Measurements from ENCODE around the gene MED4.

MED4 gene

DNA sequence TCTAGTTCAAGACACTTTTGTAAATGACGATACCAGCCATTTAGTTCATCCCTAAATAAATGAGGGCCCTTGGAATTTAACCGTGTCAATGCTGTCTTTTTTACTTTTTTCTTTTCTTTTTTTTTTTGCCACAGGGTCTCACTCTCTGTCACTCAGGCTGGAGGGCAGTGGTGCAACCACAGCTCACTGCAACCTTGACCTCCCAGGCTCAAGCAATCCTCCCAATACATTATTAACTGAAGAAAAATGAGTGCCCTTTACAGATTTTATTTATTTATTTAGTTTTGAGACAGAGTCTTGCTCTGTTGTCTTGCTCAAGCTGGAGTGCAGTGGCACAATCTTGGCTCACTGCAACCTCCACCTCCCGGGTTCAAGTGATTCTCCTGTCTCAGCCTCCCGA, 2.9 kb upstream of the MED4 start:
- no peak for DNase-seq (ENCODE audit: low read depth)
- no peak overlapping the region for H3K4me3 ChIP-seq (ENCODE audit: control insufficient read depth, low read depth, low read length)
- TF ChIP-seq, protein P1, sequence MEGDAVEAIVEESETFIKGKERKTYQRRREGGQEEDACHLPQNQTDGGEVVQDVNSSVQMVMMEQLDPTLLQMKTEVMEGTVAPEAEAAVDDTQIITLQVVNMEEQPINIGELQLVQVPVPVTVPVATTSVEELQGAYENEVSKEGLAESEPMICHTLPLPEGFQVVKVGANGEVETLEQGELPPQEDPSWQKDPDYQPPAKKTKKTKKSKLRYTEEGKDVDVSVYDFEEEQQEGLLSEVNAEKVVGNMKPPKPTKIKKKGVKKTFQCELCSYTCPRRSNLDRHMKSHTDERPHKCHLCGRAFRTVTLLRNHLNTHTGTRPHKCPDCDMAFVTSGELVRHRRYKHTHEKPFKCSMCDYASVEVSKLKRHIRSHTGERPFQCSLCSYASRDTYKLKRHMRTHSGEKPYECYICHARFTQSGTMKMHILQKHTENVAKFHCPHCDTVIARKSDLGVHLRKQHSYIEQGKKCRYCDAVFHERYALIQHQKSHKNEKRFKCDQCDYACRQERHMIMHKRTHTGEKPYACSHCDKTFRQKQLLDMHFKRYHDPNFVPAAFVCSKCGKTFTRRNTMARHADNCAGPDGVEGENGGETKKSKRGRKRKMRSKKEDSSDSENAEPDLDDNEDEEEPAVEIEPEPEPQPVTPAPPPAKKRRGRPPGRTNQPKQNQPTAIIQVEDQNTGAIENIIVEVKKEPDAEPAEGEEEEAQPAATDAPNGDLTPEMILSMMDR (conservative IDR thresholded peaks at IDR 0.05; ENCODE audit: control insufficient read depth, insufficient read depth, low read depth, low read length): no peak

DNA sequence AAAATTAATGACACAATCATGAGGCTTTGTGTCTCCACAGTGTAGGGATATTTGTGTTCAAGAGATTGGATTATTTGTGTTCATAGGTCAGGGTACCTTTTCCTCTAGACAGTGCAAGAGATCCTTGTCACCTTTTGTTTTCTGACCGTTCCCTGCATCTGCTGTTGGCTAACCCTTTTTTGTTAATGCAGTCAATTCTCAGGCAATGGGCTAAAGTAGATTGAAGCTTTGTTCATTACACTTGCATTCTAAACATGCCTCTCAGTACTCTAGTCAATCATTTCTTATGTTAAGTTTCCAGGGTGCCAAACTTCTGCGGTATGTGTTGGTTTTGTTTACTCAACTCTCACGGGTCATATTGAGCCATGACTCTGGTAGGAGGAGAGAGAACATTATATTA, 1.8 kb upstream of the MED4 start:
- TF ChIP-seq, protein P1 (conservative IDR thresholded peaks at IDR 0.05; ENCODE audit: control insufficient read depth, insufficient read depth, low read depth, low read length): no peak
- H3K4me3 ChIP-seq (ENCODE audit: control insufficient read depth, low read depth, low read length): no peak overlapping the region
- DNase-seq (ENCODE audit: low read depth): no peak

DNA sequence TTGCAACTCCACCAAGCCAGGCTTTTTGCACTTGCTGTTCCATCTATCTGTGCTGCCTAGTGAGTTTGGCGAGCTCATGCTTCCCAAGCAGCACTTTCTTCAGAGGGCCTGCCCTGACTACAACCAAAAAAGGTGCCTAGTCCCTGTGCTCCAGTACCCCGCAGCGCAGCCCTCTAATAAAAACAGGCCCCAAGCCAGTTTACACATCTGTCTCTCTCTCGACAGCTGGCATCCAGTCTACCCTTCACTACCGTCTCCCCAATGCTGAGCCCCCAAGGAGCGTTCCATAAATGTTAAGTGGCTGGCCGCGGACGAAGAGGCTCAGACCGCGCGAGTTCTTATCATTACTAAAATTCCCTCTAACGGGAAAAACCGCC, 512 bp downstream of the MED4 start:
- peak overlapping the region; percentile 92 for H3K4me3 ChIP-seq (ENCODE audit: control insufficient read depth, low read depth, low read length)
- DNase-seq (ENCODE audit: low read depth): no peak
- TF ChIP-seq, protein P1 (conservative IDR thresholded peaks at IDR 0.05; ENCODE audit: control insufficient read depth, insufficient read depth, low read depth, low read length): no peak

GRCh38 chr13:48093588-48093987, 1.3 kb downstream of the MED4 start:
- H3K4me3 ChIP-seq (ENCODE audit: control insufficient read depth, low read depth, low read length): peak overlapping the region; percentile 92
- DNase-seq (ENCODE audit: low read depth): no peak
- TF ChIP-seq, protein P1 (conservative IDR thresholded peaks at IDR 0.05; ENCODE audit: control insufficient read depth, insufficient read depth, low read depth, low read length): no peak

DNA sequence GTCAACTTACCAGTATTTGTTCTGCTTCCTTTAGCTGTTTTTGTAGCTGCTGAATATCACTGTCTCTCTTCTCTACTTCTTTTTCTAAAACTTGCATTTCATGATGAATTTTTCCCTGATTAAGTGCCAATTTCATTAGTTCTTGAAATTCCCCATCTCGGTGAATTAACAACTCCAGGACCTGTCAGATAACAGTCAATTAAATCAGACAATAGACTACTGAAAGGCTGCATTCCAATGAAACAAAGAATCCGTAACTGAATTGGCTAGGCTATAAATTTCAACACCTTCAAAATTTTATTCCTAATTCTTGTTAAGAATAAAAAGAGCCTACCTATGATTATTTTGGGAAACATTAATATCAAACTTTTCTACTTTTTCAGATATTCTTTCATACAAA, 8.6 kb downstream of the MED4 start:
- no peak for DNase-seq (ENCODE audit: low read depth)
- TF ChIP-seq, protein P1 (conservative IDR thresholded peaks at IDR 0.05; ENCODE audit: control insufficient read depth, insufficient read depth, low read depth, low read length): no peak
- H3K4me3 ChIP-seq (ENCODE audit: control insufficient read depth, low read depth, low read length): no peak overlapping the region

DNA sequence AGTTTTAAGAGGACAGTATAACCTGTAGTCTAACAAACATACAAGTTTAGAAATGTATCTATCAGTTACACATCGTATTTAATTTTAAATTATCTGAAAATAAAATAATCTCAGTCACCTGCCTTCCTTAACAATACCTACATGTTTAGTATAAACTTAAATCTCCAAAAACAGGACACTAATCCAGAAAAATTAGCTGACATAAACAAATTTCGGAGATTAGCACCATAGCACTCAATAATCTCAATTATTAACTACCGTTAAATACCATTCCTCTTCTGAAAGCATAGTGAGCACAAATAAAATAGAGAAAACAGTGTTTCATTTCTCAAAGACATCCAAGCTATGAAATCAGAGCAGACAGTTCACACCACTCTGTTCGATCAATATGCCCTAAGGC, 13.2 kb downstream of the MED4 start:
- TF ChIP-seq, protein P1 (conservative IDR thresholded peaks at IDR 0.05; ENCODE audit: control insufficient read depth, insufficient read depth, low read depth, low read length): no peak
- H3K4me3 ChIP-seq (ENCODE audit: control insufficient read depth, low read depth, low read length): no peak overlapping the region
- no peak for DNase-seq (ENCODE audit: low read depth)

- TF ChIP-seq, protein P1 (conservative IDR thresholded peaks at IDR 0.05; ENCODE audit: control insufficient read depth, insufficient read depth, low read depth, low read length): peak; percentile 7
- no peak for DNase-seq (ENCODE audit: low read depth)
- no peak overlapping the region for H3K4me3 ChIP-seq (ENCODE audit: control insufficient read depth, low read depth, low read length)
Measured at GRCh38 chr13:48078251-48078656, 16.6 kb downstream of the MED4 start.
